OCI-LY3 (cell line): ENCODE results near the gene ITK.

Experiments
- CTCF ChIP-seq: fragments of 200-600, 300-600 bp; sonication (generic); IDR thresholded peaks from 2 replicates; pipeline ENCODE4 v1.5.1; 2014; ENCODE audit warnings: antibody characterized with exemption, low read length, low read depth
- EZH2phosphoT487 ChIP-seq: fragments of 200-600 bp; shearing (Covaris generic); IDR thresholded peaks from 2 replicates; pipeline ENCODE4 v1.6.1; 2018; ENCODE audit warnings: antibody characterized with exemption, mixed run types, low read depth

- TF ChIP-seq CTCF (no peak), EZH2phosphoT487 (no peak)
These were observed 108.7 kb downstream of the ITK start for GRCh38 chr5:157289164-157289819.
